Skeletal muscle tissue (tissue), 4 donors: Measurements from ENCODE around the gene PADI2. TPM values are rescaled to one million over a fixed set of nuclear protein-coding genes. Genes with fewer than 3 reads are reported as not detected.

Source experiments
- H3K27ac ChIP-seq: one replicate; pipeline ENCODE4 v1.7.0; 2013; ENCODE audit warnings: mild to moderate bottlenecking, low read depth, low read length, inconsistent platforms
- H3K27me3 ChIP-seq, 3 donors: one replicate each; pipeline ENCODE4 v1.7.0; 2013; ENCODE audit warnings: low read length in 3 of 3; ENCODE audit not compliant: control insufficient read depth in 3 of 3, insufficient read depth in 3 of 3
- H3K36me3 ChIP-seq, 3 donors: one replicate each; pipeline ENCODE4 v1.7.0; 2013; ENCODE audit warnings: low read length in 3 of 3; ENCODE audit not compliant: control insufficient read depth in 3 of 3, insufficient read depth in 3 of 3
- H3K4me1 ChIP-seq, 3 donors: one replicate each; pipeline ENCODE4 v1.7.0; 2013; ENCODE audit warnings: low read length in 3 of 3, mild to moderate bottlenecking in 3 of 3; ENCODE audit not compliant: control insufficient read depth in 3 of 3, insufficient read depth in 3 of 3
- H3K4me3 ChIP-seq, 3 donors: one replicate each; pipeline ENCODE4 v1.7.0; 2013; ENCODE audit warnings: low read length in 3 of 3
- H3K9ac ChIP-seq, 3 donors: one replicate each; pipeline ENCODE4 v1.7.0; 2013; ENCODE audit warnings: low read length in 3 of 3, mild to moderate bottlenecking in 3 of 3, moderate library complexity in 2 of 3, low read depth in 1 of 3
- H3K9me3 ChIP-seq, 3 donors: one replicate each; pipeline ENCODE4 v1.7.0; 2013; ENCODE audit warnings: low read length in 3 of 3; ENCODE audit not compliant: control insufficient read depth in 3 of 3
- total RNA-seq: library from RNA; depleted of rRNA; stranded (reverse); fragments of >200 nt; gene quantifications from one replicate; pipeline ENCODE4 v1.2.3, GENCODE V29; 2014
- donor health status: Osteomylitis.

The PADI2 gene
- total RNA-seq, 1 donor from 2014 or later: 33.9 TPM

GRCh38 chr1:17043676-17044075, 75.6 kb downstream of the PADI2 start:
- Histone ChIP-seq H3K4me1 (peaks cover 0 to 9% (median 5%) of the 10 kb centered on the region in 3 donors), H3K27ac (no peak overlapping the region), H3K9me3 (no peaks in the 10 kb centered on the region), H3K36me3 (peaks cover 10 to 32% (median 30%) of the 10 kb centered on the region in 3 donors), H3K9ac (peak overlapping the region in 1 of 3 donors; percentile 12), H3K4me3 (no peak overlapping the region), H3K27me3 (no peaks in the 10 kb centered on the region)

DNA sequence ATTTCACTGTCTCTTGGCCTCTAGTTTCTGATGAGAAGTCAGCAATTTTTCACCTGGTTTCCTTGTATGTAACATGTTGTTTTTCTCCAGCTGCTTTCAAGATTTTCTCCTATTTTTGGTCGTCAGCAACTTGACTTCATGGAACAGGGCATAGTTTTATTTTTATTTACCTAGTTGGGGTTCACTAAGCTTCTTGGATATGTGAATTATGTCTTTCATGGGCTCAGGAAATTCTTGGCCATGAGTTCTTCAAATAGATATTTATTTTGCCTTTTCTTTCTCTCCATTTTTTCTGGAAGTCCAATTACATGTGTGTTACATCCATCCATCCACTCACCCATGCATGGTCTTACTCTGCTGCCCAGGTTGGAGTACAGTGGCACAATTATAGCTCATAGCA, 79.1 kb downstream of the PADI2 start:
- H3K4me1 ChIP-seq: no peaks in the 10 kb centered on the region
- H3K9me3 ChIP-seq: no peaks in the 10 kb centered on the region
- no peak overlapping the region for H3K27ac ChIP-seq
- H3K4me3 ChIP-seq: no peak overlapping the region
- H3K27me3 ChIP-seq: no peaks in the 10 kb centered on the region
- H3K36me3 ChIP-seq: peaks cover 10 to 37% (median 33%) of the 10 kb centered on the region in 3 donors
- no peak overlapping the region for H3K9ac ChIP-seq

- Histone ChIP-seq H3K9me3 (no peaks in the 10 kb centered on the region), H3K36me3 (peaks cover 8 to 35% (median 32%) of the 10 kb centered on the region in 3 donors), H3K4me3 (no peak overlapping the region), H3K27me3 (no peaks in the 10 kb centered on the region), H3K4me1 (no peaks in the 10 kb centered on the region), H3K27ac (no peak overlapping the region), H3K9ac (no peak overlapping the region)
These were observed 79.7 kb downstream of the PADI2 start for GRCh38 chr1:17039522-17039921.

DNA sequence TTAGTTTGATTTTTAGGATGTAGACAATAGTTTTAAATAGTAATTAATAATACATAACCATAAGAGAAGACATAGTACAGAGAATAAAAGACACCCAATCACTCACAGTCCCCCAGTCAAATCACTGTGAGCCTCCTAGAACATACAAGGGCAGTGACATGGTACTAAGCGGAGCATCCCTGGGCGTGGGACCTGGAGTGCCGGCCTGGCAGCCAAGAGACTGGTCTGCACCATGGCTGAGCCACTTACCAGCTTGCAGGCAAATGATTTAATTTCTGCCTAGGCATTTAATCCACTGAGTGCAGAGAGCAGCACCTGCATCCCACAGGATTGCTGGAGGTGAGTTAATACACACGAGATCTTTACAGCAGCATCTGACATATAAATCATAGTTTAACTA, 85.8 kb downstream of the PADI2 start:
- no peak overlapping the region for H3K27ac ChIP-seq
- H3K9me3 ChIP-seq: no peaks in the 10 kb centered on the region
- no peaks in the 10 kb centered on the region for H3K27me3 ChIP-seq
- peaks cover 10 to 31% (median 23%) of the 10 kb centered on the region in 3 donors for H3K36me3 ChIP-seq
- no peak overlapping the region for H3K4me3 ChIP-seq
- H3K9ac ChIP-seq: no peak overlapping the region
- H3K4me1 ChIP-seq: no peaks in the 10 kb centered on the region

DNA sequence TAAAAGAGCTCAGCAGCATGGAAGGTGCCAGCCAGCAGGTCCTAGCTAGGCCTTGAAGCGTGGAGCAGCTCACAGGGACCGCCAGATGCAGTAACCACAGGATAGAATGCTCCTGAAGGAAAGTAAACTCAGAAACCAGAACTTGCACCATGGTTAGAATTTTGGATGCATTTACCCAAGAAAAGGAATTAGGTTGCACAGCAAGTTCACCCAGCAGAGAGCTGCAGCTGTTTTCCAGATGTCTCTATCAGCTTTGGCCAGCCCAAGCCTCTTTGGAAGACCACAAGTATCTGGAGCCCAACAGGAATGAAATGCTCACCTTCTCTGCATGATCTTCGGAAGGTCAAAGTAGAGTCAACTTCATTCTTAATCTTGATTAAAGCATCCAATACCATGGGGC, 86.5 kb downstream of the PADI2 start:
- no peaks in the 10 kb centered on the region for H3K27me3 ChIP-seq
- no peak overlapping the region for H3K4me3 ChIP-seq
- no peaks in the 10 kb centered on the region for H3K4me1 ChIP-seq
- H3K9ac ChIP-seq: no peak overlapping the region
- H3K27ac ChIP-seq: no peak overlapping the region
- H3K9me3 ChIP-seq: no peaks in the 10 kb centered on the region
- peaks cover 14 to 33% (median 27%) of the 10 kb centered on the region in 3 donors for H3K36me3 ChIP-seq

- Histone ChIP-seq H3K36me3 (peaks cover 27 to 42% (median 40%) of the 10 kb centered on the region in 3 donors), H3K4me3 (no peak overlapping the region)
These were observed 87.8 kb downstream of the PADI2 start for GRCh38 chr1:17031436-17031835.

DNA sequence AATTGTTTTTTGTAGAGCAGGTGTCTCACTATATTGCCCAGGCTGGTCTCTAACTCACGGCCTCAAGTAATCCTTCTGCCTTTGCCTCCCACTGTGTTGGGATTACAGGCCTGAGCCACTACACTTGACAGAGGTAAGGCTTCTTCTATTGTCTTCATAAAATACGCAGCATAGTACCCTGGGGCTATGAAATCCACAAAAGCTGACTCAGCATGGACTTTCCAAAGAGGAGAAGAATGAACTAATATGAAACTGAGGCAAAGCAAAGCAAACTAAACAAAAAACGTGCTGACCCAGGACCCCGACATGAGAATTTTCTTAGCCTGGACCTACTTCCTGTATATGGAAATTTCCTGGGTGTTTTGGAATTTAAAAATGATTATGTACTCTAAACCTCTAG, 89.0 kb downstream of the PADI2 start:
- H3K36me3 ChIP-seq: peaks cover 34 to 49% (median 47%) of the 10 kb centered on the region in 3 donors
- no peak overlapping the region for H3K27ac ChIP-seq
- no peaks in the 10 kb centered on the region for H3K27me3 ChIP-seq
- no peak overlapping the region for H3K9ac ChIP-seq
- H3K9me3 ChIP-seq: no peaks in the 10 kb centered on the region
- no peak overlapping the region for H3K4me3 ChIP-seq
- no peaks in the 10 kb centered on the region for H3K4me1 ChIP-seq

More at GRCh38 chr1:17031436-17031835, 87.8 kb downstream of the PADI2 start:
- Histone ChIP-seq H3K27ac (no peak overlapping the region), H3K9ac (no peak overlapping the region), H3K27me3 (no peaks in the 10 kb centered on the region), H3K4me1 (no peaks in the 10 kb centered on the region), H3K9me3 (no peaks in the 10 kb centered on the region)

GRCh38 chr1:17028662-17029188, 90.5 kb downstream of the PADI2 start:
- Histone ChIP-seq H3K9me3 (no peaks in the 10 kb centered on the region), H3K4me3 (no peak overlapping the region), H3K4me1 (no peaks in the 10 kb centered on the region), H3K9ac (no peak overlapping the region), H3K36me3 (peaks cover 42 to 62% (median 59%) of the 10 kb centered on the region in 3 donors), H3K27ac (no peak overlapping the region), H3K27me3 (no peaks in the 10 kb centered on the region)

- Histone ChIP-seq H3K4me1 (no peaks in the 10 kb centered on the region), H3K9me3 (no peaks in the 10 kb centered on the region), H3K27me3 (no peaks in the 10 kb centered on the region), H3K9ac (no peak overlapping the region), H3K27ac (no peak overlapping the region), H3K4me3 (no peak overlapping the region), H3K36me3 (peaks cover 48 to 66% (median 63%) of the 10 kb centered on the region in 3 donors)
These were observed 91.4 kb downstream of the PADI2 start for GRCh38 chr1:17027900-17028299.

DNA sequence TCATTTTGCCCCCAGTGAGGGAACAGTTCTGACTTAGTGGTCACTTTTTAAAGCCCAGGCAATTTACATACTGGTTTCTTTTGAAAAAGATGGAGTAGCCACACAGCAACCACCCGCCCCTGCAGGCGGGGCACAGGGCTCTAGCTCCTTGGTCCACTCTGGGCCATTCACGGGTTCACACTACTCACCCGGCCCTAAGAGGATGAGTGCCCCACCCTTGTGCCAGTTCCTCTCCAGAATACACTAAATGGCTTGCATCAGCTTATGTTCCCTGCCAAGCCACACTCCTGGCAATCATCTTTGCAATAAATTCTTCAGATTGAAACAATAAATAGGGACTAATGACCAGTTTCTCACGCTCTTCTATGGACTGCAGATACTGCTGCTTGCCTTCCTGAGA, 91.8 kb downstream of the PADI2 start:
- no peaks in the 10 kb centered on the region for H3K9me3 ChIP-seq
- H3K27ac ChIP-seq: no peak overlapping the region
- peaks cover 48 to 66% (median 63%) of the 10 kb centered on the region in 3 donors for H3K36me3 ChIP-seq
- no peaks in the 10 kb centered on the region for H3K27me3 ChIP-seq
- H3K4me3 ChIP-seq: no peak overlapping the region
- H3K9ac ChIP-seq: no peak overlapping the region
- H3K4me1 ChIP-seq: no peaks in the 10 kb centered on the region
